A673 (cell line): ENCODE measurements around the gene POP4. TPM values are rescaled to one million over a fixed set of nuclear protein-coding genes. Genes with fewer than 3 reads are reported as not detected.

Source experiments
- BruUV-seq: library from RNA; stranded (reverse); fragments of 400-500 nt; replicated peaks from 2 replicates; lab custom pipeline; 2021; lab: Mats Ljungman, UMichigan
- CTCF ChIA-PET: fragments of 300-600 bp; sonication (Branson Sonifier 250); formaldehyde crosslinking; loops from one replicate; lab custom pipeline; 2022; ENCODE audit warnings: antibody characterized with exemption; lab: Charles Lee
- POLR2A ChIA-PET: fragments of 300-600 bp; sonication (Branson Sonifier 250); formaldehyde crosslinking; loops from one replicate; lab custom pipeline; 2022; ENCODE audit warnings: antibody characterized with exemption; ENCODE audit not compliant: low non-redundant PET; lab: Charles Lee
- DNase-seq: peaks from one replicate; pipeline ENCODE4 v3.0.0-alpha.2; 2015; ENCODE audit warnings: low spot score
- H3K27ac ChIP-seq: fragments of 200-600 bp; sonication (generic); 2 replicates; pipeline ENCODE4 v1.5.1; 2016; ENCODE audit warnings: mixed run types, low read depth, mild to moderate bottlenecking, mixed read lengths, antibody characterized with exemption, low read length; ENCODE audit not compliant: poor library complexity, severe bottlenecking
- H3K27me3 ChIP-seq: fragments of 200-600 bp; sonication (generic); replicated peaks from 2 replicates; pipeline ENCODE4 v1.6.1; 2017; ENCODE audit warnings: mixed run types, low read depth, mild to moderate bottlenecking, mixed read lengths, antibody characterized with exemption, low read length; ENCODE audit not compliant: insufficient read depth, poor library complexity
- H3K36me3 ChIP-seq: fragments of 200-600 bp; sonication (generic); 2 replicates; pipeline ENCODE4 v1.6.1; 2016; ENCODE audit warnings: mixed run types, mild to moderate bottlenecking, mixed read lengths, antibody characterized with exemption, low read length; ENCODE audit not compliant: insufficient read depth, poor library complexity, severe bottlenecking
- H3K4me1 ChIP-seq: fragments of 200-600 bp; sonication (generic); 2 replicates; pipeline ENCODE4 v1.6.1; 2017; ENCODE audit warnings: mixed run types, mild to moderate bottlenecking, mixed read lengths, antibody characterized with exemption, low read length; ENCODE audit not compliant: insufficient read depth, poor library complexity, severe bottlenecking
- H3K4me3 ChIP-seq: fragments of 200-600 bp; sonication (generic); 2 replicates; pipeline ENCODE4 v1.5.1; 2016; ENCODE audit warnings: low read depth, mixed run types, mild to moderate bottlenecking, mixed read lengths, low read length; ENCODE audit not compliant: poor library complexity, severe bottlenecking
- H3K9me3 ChIP-seq: fragments of 200-600 bp; sonication (generic); 2 replicates; pipeline ENCODE4 v1.6.1; 2016; ENCODE audit warnings: mixed run types, low read depth, mild to moderate bottlenecking, mixed read lengths, antibody characterized with exemption, low read length; ENCODE audit not compliant: poor library complexity, severe bottlenecking
- CTCF ChIP-seq: fragments of 300-800, 200-600 bp; sonication (generic); conservative IDR thresholded peaks from 2 replicates; pipeline ENCODE4 v1.5.1; 2017; ENCODE audit warnings: low read depth, mild to moderate bottlenecking, antibody characterized with exemption, low read length, moderate library complexity, mixed read lengths
- EZH2 ChIP-seq: fragments of 200-600 bp; sonication (generic); IDR thresholded peaks from 2 replicates; pipeline ENCODE4 v1.6.1; 2017; ENCODE audit warnings: borderline replicate concordance, low read depth, mild to moderate bottlenecking, mixed read lengths, antibody characterized with exemption, low read length; ENCODE audit not compliant: poor library complexity, severe bottlenecking
- intact Hi-C: fragments of 100-400 bp; cut with micrococcal nuclease; formaldehyde crosslinking; loops from one replicate; pipeline ENCODE4 v1.10.0; 2022; ENCODE audit not compliant: unreplicated experiment
- total RNA-seq: library from RNA; stranded (reverse); gene quantifications from 2 replicates; pipeline ENCODE4 v1.2.3, GENCODE V29; 2021

The POP4 gene
- total RNA-seq, 1 experiment from 2014 or later: 70.6 TPM

- no peak for TF ChIP-seq EZH2
- TF ChIP-seq CTCF: no peak
- Histone ChIP-seq H3K27ac (no peak overlapping the region), H3K9me3 (no peaks in the 10 kb centered on the region), H3K4me3 (no peak overlapping the region), H3K27me3 (no peaks in the 10 kb centered on the region), H3K4me1 (no peaks in the 10 kb centered on the region), H3K36me3 (no peaks in the 10 kb centered on the region)
- BruUV-seq: no TSS peak
- CTCF ChIA-PET: no interaction called here
- POLR2A ChIA-PET: no interaction called here
- intact Hi-C loops: no loop called here
- no peak for DNase-seq
Measured at GRCh38 chr19:29645491-29645867, 39.4 kb downstream of the POP4 start.

DNA sequence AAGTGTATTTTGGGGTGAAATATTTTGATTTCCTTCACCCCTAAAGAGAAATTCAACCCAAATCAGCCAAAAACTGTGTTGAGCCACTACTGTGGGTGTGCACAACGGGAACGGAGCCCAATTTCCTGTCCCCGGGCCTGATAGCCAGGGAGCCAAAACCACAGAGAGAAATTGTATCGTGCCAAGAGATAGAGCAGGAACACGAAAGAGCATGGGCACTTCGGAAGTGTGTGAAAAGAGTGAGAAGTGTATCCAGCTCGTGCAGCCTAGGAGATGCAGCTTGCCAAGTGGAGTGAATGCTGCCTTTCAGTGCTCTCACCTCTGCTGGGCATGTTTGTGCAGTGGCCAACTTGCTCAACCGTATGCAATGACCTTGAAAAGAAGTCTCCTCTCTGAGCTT lies 39.8 kb downstream of the POP4 start:
- Histone ChIP-seq H3K4me1 (no peaks in the 10 kb centered on the region), H3K4me3 (no peak overlapping the region), H3K36me3 (no peaks in the 10 kb centered on the region), H3K27me3 (no peaks in the 10 kb centered on the region), H3K9me3 (no peaks in the 10 kb centered on the region), H3K27ac (no peak overlapping the region)
- peak; percentile 35 for DNase-seq
- ChIA-PET POLR2A (no interaction called here), CTCF (no interaction called here)
- BruUV-seq: no TSS peak
- intact Hi-C loops: no loop called here
- TF ChIP-seq CTCF: no peak

DNA sequence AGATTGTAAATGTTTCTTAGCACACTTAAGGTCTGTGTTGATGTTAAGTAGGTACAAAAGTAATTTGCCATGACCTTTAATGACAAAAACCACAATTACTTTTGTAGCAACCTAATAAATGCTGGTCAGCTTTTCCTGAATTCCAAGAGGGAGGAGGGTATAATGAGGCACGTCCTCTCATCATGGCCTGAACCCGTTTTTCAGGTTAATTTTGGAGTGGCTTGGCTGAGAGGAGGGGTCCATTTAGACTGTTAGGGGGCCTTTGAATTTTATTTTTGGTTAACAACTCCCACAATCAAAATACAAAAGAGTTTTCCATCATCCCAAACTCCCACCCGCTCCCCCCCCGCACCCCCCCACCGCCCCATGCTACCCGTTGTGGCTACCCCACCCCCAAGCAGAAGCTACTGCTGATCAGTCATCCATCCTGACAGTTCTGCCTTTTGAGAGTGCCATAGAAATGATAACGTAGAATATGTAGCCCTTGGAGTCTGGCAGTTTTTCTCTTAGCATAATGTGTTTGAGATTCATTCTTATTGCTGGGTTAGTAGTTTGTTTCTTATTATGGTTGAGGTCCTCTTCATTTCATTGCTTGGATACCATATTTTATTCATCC lies 44.8 kb downstream of the POP4 start:
- no TSS peak for BruUV-seq
- no peaks in the 10 kb centered on the region for H3K9me3 ChIP-seq
- H3K4me3 ChIP-seq: no peak overlapping the region
- intact Hi-C loops: no loop called here
- no peak overlapping the region for H3K27ac ChIP-seq
- H3K36me3 ChIP-seq: no peaks in the 10 kb centered on the region
- DNase-seq: no peak
- H3K27me3 ChIP-seq: peaks cover 14% of the 10 kb centered on the region
- POLR2A ChIA-PET: no interaction called here
- CTCF ChIA-PET: no interaction called here
- no peaks in the 10 kb centered on the region for H3K4me1 ChIP-seq
- TF ChIP-seq CTCF: no peak
- TF ChIP-seq EZH2: no peak
